Erythroblast (primary cell): Measurements from ENCODE around the gene BEST1.

Source experiments
- GATA1 ChIP-seq: IDR thresholded peaks from 2 replicates; pipeline ENCODE4 v1.6.1; 2011; ENCODE audit warnings: low read depth, mild to moderate bottlenecking, control low read depth, low read length, moderate library complexity
- POLR2A ChIP-seq: IDR thresholded peaks from 2 replicates; pipeline ENCODE4 v1.6.1; 2011; ENCODE audit warnings: mild to moderate bottlenecking, low read length

DNA sequence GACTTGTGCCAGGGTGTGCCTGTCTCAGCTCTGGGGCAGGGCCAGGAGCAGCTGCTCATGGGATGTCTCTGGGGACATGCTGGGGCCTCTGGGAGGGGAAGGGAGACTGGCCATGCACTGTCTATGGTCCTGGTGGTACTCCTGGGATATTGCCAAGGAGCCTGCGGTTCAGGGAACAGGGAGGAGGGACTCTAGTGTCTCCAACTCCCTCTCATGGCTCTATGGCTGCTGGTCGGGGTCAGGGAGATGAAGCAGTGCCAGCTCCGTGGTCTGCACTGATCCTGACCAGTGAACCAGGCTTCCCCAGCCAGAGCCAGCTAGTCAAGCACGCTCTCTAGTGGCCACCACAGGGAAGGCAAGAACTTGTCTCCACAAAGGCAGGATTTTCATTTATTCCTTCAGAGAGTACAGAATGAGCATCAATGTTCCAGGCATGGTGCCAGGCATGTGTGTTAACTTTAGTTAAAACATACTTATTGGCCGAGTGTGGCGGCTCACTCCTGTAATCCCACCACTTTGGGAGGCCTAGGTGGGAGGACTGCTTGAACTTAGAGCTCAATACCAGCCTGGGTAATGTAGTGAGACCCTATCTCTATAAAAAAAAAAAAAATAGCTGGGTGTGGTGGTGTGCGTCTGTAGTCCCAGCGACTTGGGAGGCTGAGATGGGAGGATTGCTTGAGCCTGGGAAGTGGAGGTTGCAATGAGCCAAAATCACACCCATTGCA lies 2.5 kb upstream of the BEST1 start:
- TF ChIP-seq GATA1 = no peak
- TF ChIP-seq POLR2A = no peak
